ENCODE data around the gene ATP1A2.

ATP1A2 gene

GRCh38 chr1:160186729-160187128, 71.2 kb downstream of the ATP1A2 start:
- DNase-seq: no peak

- no peak for DNase-seq
These were observed 71.8 kb downstream of the ATP1A2 start for GRCh38 chr1:160187407-160187806.

GRCh38 chr1:160188341-160188740, 72.8 kb downstream of the ATP1A2 start:
- no peak for DNase-seq

- no peak for DNase-seq
These were observed 74.4 kb downstream of the ATP1A2 start, which contains the start of gene CASQ1 for GRCh38 chr1:160189649-160190625. Gene CASQ1, plus strand, starts transcription at chr1:160190575. Its CDS starts 177 bp downstream, at chr1:160190752.

- DNase-seq: no peak
These were observed 76.2 kb downstream of the ATP1A2 start for GRCh38 chr1:160191756-160192155.

GRCh38 chr1:160192234-160192633, 76.7 kb downstream of the ATP1A2 start:
- no peak for DNase-seq
